ENCODE data around the gene TECPR1. TPM values are rescaled to one million over a fixed set of nuclear protein-coding genes. Genes with fewer than 3 reads are reported as not detected.

The TECPR1 gene
- total RNA-seq, 1 experiment from 2014 or later: 12.9 TPM

GRCh38 chr7:98234429-98235147 lies 17.4 kb downstream of the TECPR1 start:
- no peak for DNase-seq
- TF ChIP-seq, protein P1, sequence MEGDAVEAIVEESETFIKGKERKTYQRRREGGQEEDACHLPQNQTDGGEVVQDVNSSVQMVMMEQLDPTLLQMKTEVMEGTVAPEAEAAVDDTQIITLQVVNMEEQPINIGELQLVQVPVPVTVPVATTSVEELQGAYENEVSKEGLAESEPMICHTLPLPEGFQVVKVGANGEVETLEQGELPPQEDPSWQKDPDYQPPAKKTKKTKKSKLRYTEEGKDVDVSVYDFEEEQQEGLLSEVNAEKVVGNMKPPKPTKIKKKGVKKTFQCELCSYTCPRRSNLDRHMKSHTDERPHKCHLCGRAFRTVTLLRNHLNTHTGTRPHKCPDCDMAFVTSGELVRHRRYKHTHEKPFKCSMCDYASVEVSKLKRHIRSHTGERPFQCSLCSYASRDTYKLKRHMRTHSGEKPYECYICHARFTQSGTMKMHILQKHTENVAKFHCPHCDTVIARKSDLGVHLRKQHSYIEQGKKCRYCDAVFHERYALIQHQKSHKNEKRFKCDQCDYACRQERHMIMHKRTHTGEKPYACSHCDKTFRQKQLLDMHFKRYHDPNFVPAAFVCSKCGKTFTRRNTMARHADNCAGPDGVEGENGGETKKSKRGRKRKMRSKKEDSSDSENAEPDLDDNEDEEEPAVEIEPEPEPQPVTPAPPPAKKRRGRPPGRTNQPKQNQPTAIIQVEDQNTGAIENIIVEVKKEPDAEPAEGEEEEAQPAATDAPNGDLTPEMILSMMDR (IDR thresholded peaks at IDR 0.05; ENCODE audit: unreplicated experiment): no peak
- CTCF ChIA-PET: no interaction called here
- no peak overlapping the region for H3K27ac Mint-ChIP-seq (ENCODE audit: unreplicated experiment)
- no peaks in the 10 kb centered on the region for H3K9me3 Mint-ChIP-seq (ENCODE audit: low read depth, unreplicated experiment)
- H3K4me1 Mint-ChIP-seq (ENCODE audit: low read depth, unreplicated experiment): no peaks in the 10 kb centered on the region
- intact Hi-C loops (cut with micrococcal nuclease; ENCODE audit: unreplicated experiment): no loop called here
- H3K4me3 Mint-ChIP-seq (ENCODE audit: low read depth, unreplicated experiment): no peak overlapping the region
- BruUV-seq (replicated peaks): no TSS peak
- H3K27me3 Mint-ChIP-seq (ENCODE audit: unreplicated experiment): no peaks in the 10 kb centered on the region
- peaks cover 6% of the 10 kb centered on the region for H3K36me3 Mint-ChIP-seq (ENCODE audit: insufficient read depth, unreplicated experiment)

DNA sequence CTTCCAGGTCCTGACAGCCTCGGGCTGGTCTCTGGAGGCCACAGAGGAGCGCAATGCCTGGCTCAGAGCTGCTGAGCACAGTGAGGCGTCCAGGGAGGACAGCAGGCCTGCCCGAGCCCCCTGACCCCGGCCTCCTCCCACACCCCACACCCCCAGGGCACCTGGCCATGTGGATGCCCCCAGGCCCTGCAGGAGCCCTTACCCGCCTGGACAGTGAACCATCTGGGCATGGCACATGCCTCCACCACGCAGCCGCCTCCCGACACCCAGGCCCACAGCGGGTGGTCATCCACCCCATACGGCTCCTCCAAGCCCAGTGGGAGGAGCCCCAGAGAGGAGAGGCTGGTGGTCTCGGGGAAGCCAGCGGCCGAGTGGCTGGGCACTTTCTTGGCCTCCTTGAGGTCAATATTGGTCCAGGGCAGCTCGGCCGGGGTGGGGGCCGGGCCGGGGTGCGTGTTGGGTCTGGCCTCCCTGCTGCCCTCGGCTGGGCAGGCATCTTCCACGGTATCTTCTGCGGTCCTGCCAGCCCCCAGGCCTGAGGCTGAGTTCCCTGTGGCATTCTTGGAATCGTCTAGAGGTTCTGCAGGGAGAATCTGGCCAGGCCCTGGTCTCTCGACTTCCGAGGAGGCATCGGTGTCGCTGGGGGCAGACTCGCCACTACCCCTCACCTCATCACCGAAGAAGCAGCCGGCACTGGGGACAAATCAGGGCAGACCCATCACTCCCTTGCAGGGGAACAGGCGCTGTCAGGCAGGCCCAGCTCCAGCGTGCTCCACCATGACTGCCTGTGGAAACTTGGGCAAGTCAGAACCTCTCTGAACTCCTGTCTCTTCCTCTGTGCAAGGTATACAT lies 18.6 kb downstream of the TECPR1 start:
- CTCF ChIA-PET: no interaction called here

GRCh38 chr7:98232799-98233198 lies 19.2 kb downstream of the TECPR1 start:
- peaks cover 6% of the 10 kb centered on the region for H3K36me3 Mint-ChIP-seq (ENCODE audit: insufficient read depth, unreplicated experiment)
- H3K27ac Mint-ChIP-seq (ENCODE audit: unreplicated experiment): no peak overlapping the region
- H3K27me3 Mint-ChIP-seq (ENCODE audit: unreplicated experiment): no peaks in the 10 kb centered on the region
- no peaks in the 10 kb centered on the region for H3K4me1 Mint-ChIP-seq (ENCODE audit: low read depth, unreplicated experiment)
- intact Hi-C loops (cut with micrococcal nuclease; ENCODE audit: unreplicated experiment): no loop called here
- no peak for DNase-seq
- H3K9me3 Mint-ChIP-seq (ENCODE audit: low read depth, unreplicated experiment): no peaks in the 10 kb centered on the region
- no peak overlapping the region for H3K4me3 Mint-ChIP-seq (ENCODE audit: low read depth, unreplicated experiment)
- CTCF ChIA-PET: no interaction called here
- TF ChIP-seq, protein P1 (IDR thresholded peaks at IDR 0.05; ENCODE audit: unreplicated experiment): no peak
- BruUV-seq (replicated peaks): no TSS peak

More for the DNA sequence above, 18.6 kb downstream of the TECPR1 start:
- no peak overlapping the region for H3K27ac Mint-ChIP-seq (ENCODE audit: unreplicated experiment)
- H3K4me1 Mint-ChIP-seq (ENCODE audit: low read depth, unreplicated experiment): no peaks in the 10 kb centered on the region
- H3K4me3 Mint-ChIP-seq (ENCODE audit: low read depth, unreplicated experiment): no peak overlapping the region
- DNase-seq: no peak
- no peaks in the 10 kb centered on the region for H3K27me3 Mint-ChIP-seq (ENCODE audit: unreplicated experiment)
- BruUV-seq (replicated peaks): no TSS peak
- peaks cover 6% of the 10 kb centered on the region for H3K36me3 Mint-ChIP-seq (ENCODE audit: insufficient read depth, unreplicated experiment)
- TF ChIP-seq, protein P1 (IDR thresholded peaks at IDR 0.05; ENCODE audit: unreplicated experiment): no peak
- intact Hi-C loops (cut with micrococcal nuclease; ENCODE audit: unreplicated experiment): no loop called here
- H3K9me3 Mint-ChIP-seq (ENCODE audit: low read depth, unreplicated experiment): no peaks in the 10 kb centered on the region

DNA sequence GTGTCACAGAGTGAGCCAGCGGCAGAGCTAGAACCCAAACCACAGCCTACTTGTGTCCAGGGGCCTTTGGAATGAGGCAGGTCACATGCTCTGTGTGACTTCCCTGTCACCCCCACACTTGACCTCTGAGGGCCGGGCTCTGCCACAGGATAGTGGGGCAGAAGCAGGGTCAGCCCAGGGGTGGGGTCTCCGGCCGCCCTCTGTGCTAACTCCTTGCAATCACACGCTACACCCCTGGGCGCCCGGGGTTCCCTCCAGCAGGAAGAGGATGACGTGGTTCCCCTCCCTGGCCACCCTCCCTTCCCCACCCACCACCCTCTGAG lies 19.8 kb downstream of the TECPR1 start:
- no peak for DNase-seq
- H3K36me3 Mint-ChIP-seq (ENCODE audit: insufficient read depth, unreplicated experiment): peaks cover 6% of the 10 kb centered on the region
- H3K4me1 Mint-ChIP-seq (ENCODE audit: low read depth, unreplicated experiment): no peaks in the 10 kb centered on the region
- no peaks in the 10 kb centered on the region for H3K9me3 Mint-ChIP-seq (ENCODE audit: low read depth, unreplicated experiment)
- no TSS peak for BruUV-seq (replicated peaks)
- H3K4me3 Mint-ChIP-seq (ENCODE audit: low read depth, unreplicated experiment): no peak overlapping the region
- intact Hi-C loops (cut with micrococcal nuclease; ENCODE audit: unreplicated experiment): no loop called here
- CTCF ChIA-PET: no interaction called here
- no peak overlapping the region for H3K27ac Mint-ChIP-seq (ENCODE audit: unreplicated experiment)
- no peaks in the 10 kb centered on the region for H3K27me3 Mint-ChIP-seq (ENCODE audit: unreplicated experiment)
- TF ChIP-seq, protein P1 (IDR thresholded peaks at IDR 0.05; ENCODE audit: unreplicated experiment): no peak

All from Calu3 (cell line).